GM23338 (cell line): ENCODE results near the gene AFF1. TPM values are rescaled to one million over a fixed set of nuclear protein-coding genes. Genes with fewer than 3 reads are reported as not detected.

Experiments used
- ATAC-seq: fragments of 200-7000 bp; cut with Tn5 transposase; 3 replicates; pipeline ENCODE4 v1.9.1; 2020
- DNase-seq: peaks from one replicate; pipeline ENCODE4 v3.0.0-alpha.2; 2015; ENCODE audit warnings: low spot score
- H2AFZ ChIP-seq: fragments of 200-600 bp; sonication (generic); 2 replicates; pipeline ENCODE4 v1.8.0; 2016; ENCODE audit warnings: antibody characterized with exemption, mild to moderate bottlenecking, moderate library complexity
- H3F3A ChIP-seq: fragments of 200-600 bp; sonication (generic); replicated peaks from 2 replicates; pipeline ENCODE4 v1.8.0; 2017; ENCODE audit warnings: antibody characterized with exemption, mixed run types, low read depth
- H3K27ac ChIP-seq: fragments of 200-600 bp; sonication (generic); 2 replicates; pipeline ENCODE4 v1.6.1; 2016; ENCODE audit warnings: low read depth
- H3K27me3 ChIP-seq: fragments of 200-600 bp; sonication (generic); 2 replicates; pipeline ENCODE4 v1.8.0; 2016; ENCODE audit warnings: mild to moderate bottlenecking, mixed run types, moderate library complexity; ENCODE audit not compliant: insufficient read depth
- H3K36me3 ChIP-seq: fragments of 200-600 bp; sonication (generic); 2 replicates; pipeline ENCODE4 v1.8.0; 2016; ENCODE audit warnings: mild to moderate bottlenecking; ENCODE audit not compliant: insufficient read depth
- H3K4me1 ChIP-seq: fragments of 200-600 bp; sonication (generic); 2 replicates; pipeline ENCODE4 v1.8.0; 2016; ENCODE audit warnings: mild to moderate bottlenecking, moderate library complexity; ENCODE audit not compliant: insufficient read depth
- H3K4me2 ChIP-seq: fragments of 200-600 bp; sonication (generic); 2 replicates; pipeline ENCODE4 v1.7.1; 2017; ENCODE audit warnings: mixed run types
- H3K4me3 ChIP-seq: fragments of 200-600 bp; sonication (generic); 2 replicates; pipeline ENCODE4 v1.6.1; 2016; ENCODE audit warnings: mixed run types
- H3K79me2 ChIP-seq: fragments of 200-600 bp; sonication (generic); replicated peaks from 2 replicates; pipeline ENCODE4 v1.8.0; 2017; ENCODE audit warnings: mild to moderate bottlenecking; ENCODE audit not compliant: insufficient read depth
- H3K9me2 ChIP-seq: fragments of 200-600 bp; sonication (generic); 2 replicates; pipeline ENCODE4 v1.8.0; 2017; ENCODE audit not compliant: insufficient read depth
- H4K20me1 ChIP-seq: fragments of 200-600 bp; sonication (generic); replicated peaks from 2 replicates; pipeline ENCODE4 v1.8.0; 2017; ENCODE audit warnings: mild to moderate bottlenecking; ENCODE audit not compliant: insufficient read depth
- H3K27ac Mint-ChIP-seq: 2 replicates; pipeline ENCODE4 v1.8.0; 2020; ENCODE audit warnings: inconsistent platforms, mild to moderate bottlenecking, moderate library complexity, mixed read lengths
- H3K27me3 Mint-ChIP-seq: 3 replicates; pipeline ENCODE4 v1.8.0; 2022; ENCODE audit warnings: low read depth, mild to moderate bottlenecking, moderate library complexity, mixed read lengths, inconsistent platforms; ENCODE audit not compliant: insufficient read depth, poor library complexity
- H3K36me3 Mint-ChIP-seq: 3 replicates; pipeline ENCODE4 v1.8.0; 2021; ENCODE audit warnings: low read depth, mild to moderate bottlenecking, inconsistent platforms, moderate library complexity, mixed read lengths
- H3K4me1 Mint-ChIP-seq: 3 replicates; pipeline ENCODE4 v1.8.0; 2020; ENCODE audit warnings: mild to moderate bottlenecking, inconsistent platforms, mixed read lengths
- H3K4me3 Mint-ChIP-seq: 3 replicates; pipeline ENCODE4 v1.8.0; 2021; ENCODE audit warnings: moderate library complexity, mild to moderate bottlenecking, inconsistent platforms, mixed read lengths
- H3K9me3 Mint-ChIP-seq: 3 replicates; pipeline ENCODE4 v1.8.0; 2020; ENCODE audit warnings: moderate library complexity, mild to moderate bottlenecking, inconsistent platforms, mixed read lengths
- CREB1 ChIP-seq: fragments of 250-450 bp; sonication (Bioruptor Pico); IDR thresholded peaks from 2 replicates; pipeline ENCODE4 v1.5.0; 2020; ENCODE audit warnings: low read depth, mild to moderate bottlenecking, moderate library complexity
- EZH2phosphoT487 ChIP-seq: fragments of 200-600 bp; sonication (generic); IDR thresholded peaks from one replicate; pipeline ENCODE4 v1.8.1; 2018; ENCODE audit warnings: antibody characterized with exemption; ENCODE audit not compliant: unreplicated experiment
- JUNB ChIP-seq: IDR thresholded peaks from one replicate; pipeline ENCODE4 v1.6.1; 2016; ENCODE audit warnings: antibody characterized with exemption; ENCODE audit not compliant: unreplicated experiment
- NANOG ChIP-seq: IDR thresholded peaks from 2 replicates; pipeline ENCODE4 v1.6.1; 2016; ENCODE audit warnings: antibody characterized with exemption, borderline replicate concordance
- POLR2AphosphoS5 ChIP-seq: IDR thresholded peaks from 2 replicates; pipeline ENCODE4 v1.6.1; 2016; ENCODE audit warnings: antibody characterized with exemption, low read depth
- STAT1 ChIP-seq: IDR thresholded peaks from one replicate; pipeline ENCODE4 v1.6.1; 2016; ENCODE audit warnings: antibody characterized with exemption; ENCODE audit not compliant: unreplicated experiment
- ZNF331 ChIP-seq: fragments of 250-450 bp; sonication (Bioruptor Pico); IDR thresholded peaks from 2 replicates; pipeline ENCODE4 v1.5.0; 2020; ENCODE audit warnings: low read depth, mild to moderate bottlenecking, moderate library complexity
- polyA plus RNA-seq: library from polyadenylated mRNA; unstranded; fragments of >200 nt; fragmentation: Nextera tagmentation; extraction: Ambion mirVana; gene quantifications from 2 replicates; pipeline ENCODE4 v1.2.1, GENCODE V29; 2016
- total RNA-seq: library from RNA; depleted of rRNA; stranded (reverse); fragments of >200 nt; shearing (Covaris generic); gene quantifications from 2 replicates; pipeline ENCODE4 v1.2.3, GENCODE V29; 2014
- TF ChIP-seq, protein P1 (sequence below), 2 experiments: fragments of 200-600 bp in 1 of 2; sonication (generic) in 1 of 2; conservative IDR thresholded peaks; 2 replicates each; pipeline versions ENCODE4 v1.5.1 to v1.6.1; 2016 to 2017; ENCODE audit warnings: antibody characterized with exemption in 2 of 2, low read depth in 2 of 2, mild to moderate bottlenecking in 2 of 2, moderate library complexity in 1 of 2
- TF ChIP-seq, protein P2 (sequence below): IDR thresholded peaks from one replicate; pipeline ENCODE4 v1.6.1; 2018; ENCODE audit warnings: antibody characterized with exemption; ENCODE audit not compliant: unreplicated experiment
- TF ChIP-seq, protein P3 (sequence below): fragments of 250-450 bp; sonication (Bioruptor Pico); IDR thresholded peaks from 2 replicates; pipeline ENCODE4 v1.5.0; 2020; ENCODE audit warnings: mild to moderate bottlenecking, moderate library complexity

AFF1 gene
- total and polyA plus RNA-seq, 2 experiments from 2014 or later, result 42.6 to 67.2 TPM

DNA sequence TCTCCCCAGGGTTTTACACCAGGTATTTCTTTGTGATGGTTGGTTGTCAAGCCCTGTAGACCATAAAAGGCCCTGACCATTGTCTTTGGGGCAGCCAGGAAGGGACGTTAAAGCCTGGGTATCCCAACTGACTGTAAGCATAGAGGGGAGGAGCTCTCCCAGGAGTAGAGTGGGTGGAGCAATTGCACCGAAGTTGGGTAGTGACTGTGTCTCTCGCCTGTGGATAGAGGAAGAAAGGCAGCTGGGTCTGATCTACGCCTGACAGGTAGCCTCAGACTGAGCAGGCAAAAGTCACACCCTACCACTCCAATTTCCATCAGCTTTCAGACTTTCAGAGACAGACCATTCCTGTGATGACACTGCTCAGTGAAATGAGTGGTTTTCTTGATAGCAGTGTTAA lies 162.3 kb downstream of the AFF1 start:
- peaks cover 4% of the 10 kb centered on the region; the same call in 1 of the 2 replicates for H3K79me2 ChIP-seq
- Mint-ChIP-seq H3K36me3 (peaks cover 2% of the 10 kb centered on the region; the same call in 2 of the 3 replicates), H3K4me1 (peaks cover 37% of the 10 kb centered on the region), H3K4me3 (no peak overlapping the region), H3K27me3 (peaks cover 4% of the 10 kb centered on the region), H3K27ac (no peak overlapping the region), H3K9me3 (no peaks in the 10 kb centered on the region)
- DNase-seq (peak; percentile 74), ATAC-seq (peak; percentile 88)
- H3K36me3 ChIP-seq, result peaks cover 6% of the 10 kb centered on the region; the same call in 1 of the 2 replicates
- H3K4me1 ChIP-seq, result peaks cover 21% of the 10 kb centered on the region
- H2AFZ ChIP-seq, result no peak overlapping the region
- no peak overlapping the region for H3K4me3 ChIP-seq
- no peaks in the 10 kb centered on the region for H3K9me2 ChIP-seq
- H3K27me3 ChIP-seq, result no peaks in the 10 kb centered on the region
- H3K27ac ChIP-seq, result peak overlapping the region; percentile 5; the same call in 1 of the 2 replicates
- TF ChIP-seq JUNB, result no peak
- TF ChIP-seq, protein P1, sequence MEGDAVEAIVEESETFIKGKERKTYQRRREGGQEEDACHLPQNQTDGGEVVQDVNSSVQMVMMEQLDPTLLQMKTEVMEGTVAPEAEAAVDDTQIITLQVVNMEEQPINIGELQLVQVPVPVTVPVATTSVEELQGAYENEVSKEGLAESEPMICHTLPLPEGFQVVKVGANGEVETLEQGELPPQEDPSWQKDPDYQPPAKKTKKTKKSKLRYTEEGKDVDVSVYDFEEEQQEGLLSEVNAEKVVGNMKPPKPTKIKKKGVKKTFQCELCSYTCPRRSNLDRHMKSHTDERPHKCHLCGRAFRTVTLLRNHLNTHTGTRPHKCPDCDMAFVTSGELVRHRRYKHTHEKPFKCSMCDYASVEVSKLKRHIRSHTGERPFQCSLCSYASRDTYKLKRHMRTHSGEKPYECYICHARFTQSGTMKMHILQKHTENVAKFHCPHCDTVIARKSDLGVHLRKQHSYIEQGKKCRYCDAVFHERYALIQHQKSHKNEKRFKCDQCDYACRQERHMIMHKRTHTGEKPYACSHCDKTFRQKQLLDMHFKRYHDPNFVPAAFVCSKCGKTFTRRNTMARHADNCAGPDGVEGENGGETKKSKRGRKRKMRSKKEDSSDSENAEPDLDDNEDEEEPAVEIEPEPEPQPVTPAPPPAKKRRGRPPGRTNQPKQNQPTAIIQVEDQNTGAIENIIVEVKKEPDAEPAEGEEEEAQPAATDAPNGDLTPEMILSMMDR (conservative IDR thresholded peaks at IDR 0.05; ENCODE audit: low read depth in 2 of 2), result no peak
- TF ChIP-seq ZNF331, result no peak
- no peak for TF ChIP-seq NANOG
- H4K20me1 ChIP-seq, result peaks cover 4% of the 10 kb centered on the region; the same call in 1 of the 2 replicates
- no peaks in the 10 kb centered on the region for H3F3A ChIP-seq
- no peak overlapping the region for H3K4me2 ChIP-seq

DNA sequence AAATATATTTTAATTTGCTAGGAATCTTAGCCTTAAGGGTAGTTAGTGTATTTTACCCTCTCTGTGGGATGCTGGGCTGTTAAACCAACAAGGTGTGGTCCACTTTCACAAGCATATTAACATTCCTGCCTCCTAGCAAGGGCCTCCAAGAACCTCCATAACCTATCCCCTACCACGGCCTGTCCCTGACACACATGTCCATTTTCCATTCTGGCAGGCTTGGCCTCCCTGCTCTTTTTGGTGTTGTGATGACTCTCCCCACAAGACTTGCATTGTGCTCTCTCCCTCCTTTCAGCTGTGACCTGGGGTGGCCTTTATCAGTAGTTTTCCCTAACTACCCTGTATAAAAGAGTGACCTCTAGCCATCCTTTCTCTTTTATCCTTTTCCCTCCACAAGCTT lies 165.4 kb downstream of the AFF1 start:
- ATAC-seq, result peak; percentile 66
- no peaks in the 10 kb centered on the region for H3K9me2 ChIP-seq
- H3K4me1 ChIP-seq, result peaks cover 21% of the 10 kb centered on the region
- H3K4me3 Mint-ChIP-seq, result no peak overlapping the region
- no peak overlapping the region for H3K27ac Mint-ChIP-seq
- H3K79me2 ChIP-seq, result peaks cover 4% of the 10 kb centered on the region; the same call in 1 of the 2 replicates
- H3K36me3 Mint-ChIP-seq, result peaks cover 2% of the 10 kb centered on the region; the same call in 1 of the 3 replicates
- no peak for DNase-seq
- peaks cover 2% of the 10 kb centered on the region for H3K27me3 Mint-ChIP-seq
- H3K4me2 ChIP-seq, result peak overlapping the region; percentile 42; the same call in 1 of the 2 replicates
- H3K36me3 ChIP-seq, result no peaks in the 10 kb centered on the region
- H3K9me3 Mint-ChIP-seq, result no peaks in the 10 kb centered on the region
- no peak overlapping the region; the same call in 1 of the 2 replicates for H3K27ac ChIP-seq
- no peaks in the 10 kb centered on the region for H3K27me3 ChIP-seq
- no peak overlapping the region for H2AFZ ChIP-seq
- H3K4me1 Mint-ChIP-seq, result peaks cover 35% of the 10 kb centered on the region
- H3K4me3 ChIP-seq, result no peak overlapping the region
- H3F3A ChIP-seq, result no peaks in the 10 kb centered on the region
- peaks cover 4% of the 10 kb centered on the region; the same call in 1 of the 2 replicates for H4K20me1 ChIP-seq
- TF ChIP-seq NANOG (no peak), POLR2AphosphoS5 (no peak), CREB1 (CRISPR knock-in tag) (no peak), ZNF331 (no peak), JUNB (no peak), STAT1 (no peak), EZH2phosphoT487 (no peak)
- TF ChIP-seq, protein P2, sequence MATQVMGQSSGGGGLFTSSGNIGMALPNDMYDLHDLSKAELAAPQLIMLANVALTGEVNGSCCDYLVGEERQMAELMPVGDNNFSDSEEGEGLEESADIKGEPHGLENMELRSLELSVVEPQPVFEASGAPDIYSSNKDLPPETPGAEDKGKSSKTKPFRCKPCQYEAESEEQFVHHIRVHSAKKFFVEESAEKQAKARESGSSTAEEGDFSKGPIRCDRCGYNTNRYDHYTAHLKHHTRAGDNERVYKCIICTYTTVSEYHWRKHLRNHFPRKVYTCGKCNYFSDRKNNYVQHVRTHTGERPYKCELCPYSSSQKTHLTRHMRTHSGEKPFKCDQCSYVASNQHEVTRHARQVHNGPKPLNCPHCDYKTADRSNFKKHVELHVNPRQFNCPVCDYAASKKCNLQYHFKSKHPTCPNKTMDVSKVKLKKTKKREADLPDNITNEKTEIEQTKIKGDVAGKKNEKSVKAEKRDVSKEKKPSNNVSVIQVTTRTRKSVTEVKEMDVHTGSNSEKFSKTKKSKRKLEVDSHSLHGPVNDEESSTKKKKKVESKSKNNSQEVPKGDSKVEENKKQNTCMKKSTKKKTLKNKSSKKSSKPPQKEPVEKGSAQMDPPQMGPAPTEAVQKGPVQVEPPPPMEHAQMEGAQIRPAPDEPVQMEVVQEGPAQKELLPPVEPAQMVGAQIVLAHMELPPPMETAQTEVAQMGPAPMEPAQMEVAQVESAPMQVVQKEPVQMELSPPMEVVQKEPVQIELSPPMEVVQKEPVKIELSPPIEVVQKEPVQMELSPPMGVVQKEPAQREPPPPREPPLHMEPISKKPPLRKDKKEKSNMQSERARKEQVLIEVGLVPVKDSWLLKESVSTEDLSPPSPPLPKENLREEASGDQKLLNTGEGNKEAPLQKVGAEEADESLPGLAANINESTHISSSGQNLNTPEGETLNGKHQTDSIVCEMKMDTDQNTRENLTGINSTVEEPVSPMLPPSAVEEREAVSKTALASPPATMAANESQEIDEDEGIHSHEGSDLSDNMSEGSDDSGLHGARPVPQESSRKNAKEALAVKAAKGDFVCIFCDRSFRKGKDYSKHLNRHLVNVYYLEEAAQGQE, result no peak
- TF ChIP-seq, protein P3, sequence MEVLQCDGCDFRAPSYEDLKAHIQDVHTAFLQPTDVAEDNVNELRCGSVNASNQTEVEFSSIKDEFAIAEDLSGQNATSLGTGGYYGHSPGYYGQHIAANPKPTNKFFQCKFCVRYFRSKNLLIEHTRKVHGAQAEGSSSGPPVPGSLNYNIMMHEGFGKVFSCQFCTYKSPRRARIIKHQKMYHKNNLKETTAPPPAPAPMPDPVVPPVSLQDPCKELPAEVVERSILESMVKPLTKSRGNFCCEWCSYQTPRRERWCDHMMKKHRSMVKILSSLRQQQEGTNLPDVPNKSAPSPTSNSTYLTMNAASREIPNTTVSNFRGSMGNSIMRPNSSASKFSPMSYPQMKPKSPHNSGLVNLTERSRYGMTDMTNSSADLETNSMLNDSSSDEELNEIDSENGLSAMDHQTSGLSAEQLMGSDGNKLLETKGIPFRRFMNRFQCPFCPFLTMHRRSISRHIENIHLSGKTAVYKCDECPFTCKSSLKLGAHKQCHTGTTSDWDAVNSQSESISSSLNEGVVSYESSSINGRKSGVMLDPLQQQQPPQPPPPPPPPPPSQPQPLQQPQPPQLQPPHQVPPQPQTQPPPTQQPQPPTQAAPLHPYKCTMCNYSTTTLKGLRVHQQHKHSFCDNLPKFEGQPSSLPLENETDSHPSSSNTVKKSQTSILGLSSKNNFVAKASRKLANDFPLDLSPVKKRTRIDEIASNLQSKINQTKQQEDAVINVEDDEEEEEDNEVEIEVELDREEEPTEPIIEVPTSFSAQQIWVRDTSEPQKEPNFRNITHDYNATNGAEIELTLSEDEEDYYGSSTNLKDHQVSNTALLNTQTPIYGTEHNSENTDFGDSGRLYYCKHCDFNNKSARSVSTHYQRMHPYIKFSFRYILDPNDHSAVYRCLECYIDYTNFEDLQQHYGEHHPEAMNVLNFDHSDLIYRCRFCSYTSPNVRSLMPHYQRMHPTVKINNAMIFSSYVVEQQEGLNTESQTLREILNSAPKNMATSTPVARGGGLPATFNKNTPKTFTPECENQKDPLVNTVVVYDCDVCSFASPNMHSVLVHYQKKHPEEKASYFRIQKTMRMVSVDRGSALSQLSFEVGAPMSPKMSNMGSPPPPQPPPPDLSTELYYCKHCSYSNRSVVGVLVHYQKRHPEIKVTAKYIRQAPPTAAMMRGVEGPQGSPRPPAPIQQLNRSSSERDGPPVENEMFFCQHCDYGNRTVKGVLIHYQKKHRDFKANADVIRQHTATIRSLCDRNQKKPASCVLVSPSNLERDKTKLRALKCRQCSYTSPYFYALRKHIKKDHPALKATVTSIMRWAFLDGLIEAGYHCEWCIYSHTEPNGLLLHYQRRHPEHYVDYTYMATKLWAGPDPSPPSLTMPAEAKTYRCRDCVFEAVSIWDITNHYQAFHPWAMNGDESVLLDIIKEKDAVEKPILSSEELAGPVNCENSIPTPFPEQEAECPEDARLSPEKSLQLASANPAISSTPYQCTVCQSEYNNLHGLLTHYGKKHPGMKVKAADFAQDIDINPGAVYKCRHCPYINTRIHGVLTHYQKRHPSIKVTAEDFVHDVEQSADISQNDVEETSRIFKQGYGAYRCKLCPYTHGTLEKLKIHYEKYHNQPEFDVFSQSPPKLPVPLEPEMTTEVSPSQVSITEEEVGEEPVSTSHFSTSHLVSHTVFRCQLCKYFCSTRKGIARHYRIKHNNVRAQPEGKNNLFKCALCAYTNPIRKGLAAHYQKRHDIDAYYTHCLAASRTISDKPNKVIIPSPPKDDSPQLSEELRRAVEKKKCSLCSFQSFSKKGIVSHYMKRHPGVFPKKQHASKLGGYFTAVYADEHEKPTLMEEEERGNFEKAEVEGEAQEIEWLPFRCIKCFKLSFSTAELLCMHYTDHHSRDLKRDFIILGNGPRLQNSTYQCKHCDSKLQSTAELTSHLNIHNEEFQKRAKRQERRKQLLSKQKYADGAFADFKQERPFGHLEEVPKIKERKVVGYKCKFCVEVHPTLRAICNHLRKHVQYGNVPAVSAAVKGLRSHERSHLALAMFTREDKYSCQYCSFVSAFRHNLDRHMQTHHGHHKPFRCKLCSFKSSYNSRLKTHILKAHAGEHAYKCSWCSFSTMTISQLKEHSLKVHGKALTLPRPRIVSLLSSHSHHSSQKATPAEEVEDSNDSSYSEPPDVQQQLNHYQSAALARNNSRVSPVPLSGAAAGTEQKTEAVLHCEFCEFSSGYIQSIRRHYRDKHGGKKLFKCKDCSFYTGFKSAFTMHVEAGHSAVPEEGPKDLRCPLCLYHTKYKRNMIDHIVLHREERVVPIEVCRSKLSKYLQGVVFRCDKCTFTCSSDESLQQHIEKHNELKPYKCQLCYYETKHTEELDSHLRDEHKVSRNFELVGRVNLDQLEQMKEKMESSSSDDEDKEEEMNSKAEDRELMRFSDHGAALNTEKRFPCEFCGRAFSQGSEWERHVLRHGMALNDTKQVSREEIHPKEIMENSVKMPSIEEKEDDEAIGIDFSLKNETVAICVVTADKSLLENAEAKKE (CRISPR knock-in tag), result no peak
